OCI-LY7 (cell line): Measurements from ENCODE around the gene HAPLN2. TPM values are rescaled to one million over a fixed set of nuclear protein-coding genes. Genes with fewer than 3 reads are reported as not detected.

ENCODE experiments used
- BruUV-seq: library from RNA; stranded (reverse); fragments of 400-500 nt; replicated peaks from 2 replicates; lab custom pipeline; 2021; lab: Mats Ljungman, UMichigan
- CTCF ChIA-PET: fragments of 300-600 bp; sonication (Branson Sonifier 250); formaldehyde crosslinking; loops from one replicate; lab custom pipeline; 2022; ENCODE audit warnings: antibody characterized with exemption; ENCODE audit not compliant: unreplicated experiment; lab: Charles Lee
- POLR2A ChIA-PET: fragments of 300-600 bp; sonication (Branson Sonifier 250); formaldehyde crosslinking; loops from one replicate; lab custom pipeline; 2022; ENCODE audit warnings: antibody characterized with exemption; lab: Charles Lee
- DNase-seq: peaks from one replicate; pipeline ENCODE4 v3.0.0-alpha.2; 2015; ENCODE audit warnings: low spot score
- H2AFZ ChIP-seq: fragments of 200-600 bp; sonication (generic), shearing (Covaris generic); 2 replicates; pipeline ENCODE4 v1.6.1; 2014; ENCODE audit warnings: mild to moderate bottlenecking, antibody characterized with exemption, low read length, moderate library complexity
- H3K27ac ChIP-seq: fragments of 200-600 bp; sonication (generic); 2 replicates; pipeline ENCODE4 v1.5.1; 2014; ENCODE audit warnings: mixed run types, low read depth, mild to moderate bottlenecking, moderate library complexity, low read length, inconsistent platforms; ENCODE audit not compliant: poor library complexity, severe bottlenecking
- H3K36me3 ChIP-seq: fragments of 200-600 bp; sonication (generic); 2 replicates; pipeline ENCODE4 v1.6.1; 2014; ENCODE audit warnings: mild to moderate bottlenecking, antibody characterized with exemption, low read length, moderate library complexity, mixed read lengths; ENCODE audit not compliant: insufficient read depth
- H3K4me1 ChIP-seq: fragments of 200-600 bp; sonication (generic); 2 replicates; pipeline ENCODE4 v1.5.1; 2014; ENCODE audit warnings: mild to moderate bottlenecking, low read length; ENCODE audit not compliant: insufficient read depth, poor library complexity, severe bottlenecking
- H3K4me2 ChIP-seq: fragments of 200-600 bp; sonication (generic); 2 replicates; pipeline ENCODE4 v1.6.1; 2014; ENCODE audit warnings: mild to moderate bottlenecking, low read length
- H3K4me3 ChIP-seq: fragments of 200-600 bp; sonication (generic); 2 replicates; pipeline ENCODE4 v1.5.1; 2014; ENCODE audit warnings: mild to moderate bottlenecking, low read depth, low read length; ENCODE audit not compliant: poor library complexity, severe bottlenecking
- H3K79me2 ChIP-seq: fragments of 200-600 bp; sonication (generic); 2 replicates; pipeline ENCODE4 v1.6.1; 2016; ENCODE audit warnings: low read depth, mild to moderate bottlenecking, low read length, moderate library complexity, mixed read lengths; ENCODE audit not compliant: insufficient read depth
- H3K9me2 ChIP-seq: fragments of 200-600 bp; sonication (generic); 2 replicates; pipeline ENCODE4 v1.6.1; 2016; ENCODE audit warnings: mild to moderate bottlenecking, low read length, mixed read lengths; ENCODE audit not compliant: insufficient read depth
- H3K9me3 ChIP-seq: fragments of 200-600 bp; sonication (generic); 2 replicates; pipeline ENCODE4 v1.6.1; 2014; ENCODE audit warnings: mild to moderate bottlenecking, mixed run types, low read length, mixed read lengths
- H4K20me1 ChIP-seq: fragments of 200-600 bp; sonication (generic); 2 replicates; pipeline ENCODE4 v1.6.1; 2014; ENCODE audit warnings: mild to moderate bottlenecking, antibody characterized with exemption, low read length, moderate library complexity, mixed read lengths; ENCODE audit not compliant: insufficient read depth
- CTCF ChIP-seq: fragments of 200-600 bp; sonication (generic); conservative IDR thresholded peaks from 2 replicates; pipeline ENCODE4 v1.5.1; 2014; ENCODE audit warnings: mild to moderate bottlenecking, antibody characterized with exemption, low read length, moderate library complexity, mixed read lengths
- EZH2phosphoT487 ChIP-seq: fragments of 200-600 bp; sonication (generic); IDR thresholded peaks from 2 replicates; pipeline ENCODE4 v1.6.1; 2018; ENCODE audit warnings: low read depth, borderline replicate concordance, mild to moderate bottlenecking, mixed run types, antibody characterized with exemption, low read length, moderate library complexity, mixed read lengths
- intact Hi-C: fragments of 100-400 bp; cut with micrococcal nuclease; formaldehyde crosslinking; loops from one replicate; pipeline ENCODE4 v1.10.0; 2022; ENCODE audit not compliant: unreplicated experiment
- total RNA-seq, 2 experiments: library from RNA; depleted of rRNA in 1 of 2; stranded (reverse); fragments of >200 nt in 1 of 2; shearing (Covaris generic) in 1 of 2; gene quantifications; 2 replicates each; pipeline ENCODE4 v1.2.3, GENCODE V29; 2014 to 2022

The HAPLN2 gene
- total RNA-seq, 2 experiments from 2014 or later, result 0.41 to 1.1 TPM

GRCh38 chr1:156658945-156659574 is 39.8 kb downstream of the HAPLN2 start:
- POLR2A ChIA-PET, result interaction anchor here (0.5 to 0.9 kb wide), 3 partner anchors 32 to 201 kb away, joined by 3 to 11 read pairs (median 4); no protein-coding TSS in a partner anchor
- intact Hi-C loops, result no loop called here
- BruUV-seq, result no TSS peak

GRCh38 chr1:156659661-156659987 is 40.4 kb downstream of the HAPLN2 start:
- no peak overlapping the region for H2AFZ ChIP-seq
- no peaks in the 10 kb centered on the region for H3K79me2 ChIP-seq
- H3K36me3 ChIP-seq, result no peaks in the 10 kb centered on the region
- POLR2A ChIA-PET, result interaction anchor here (0.5 to 0.9 kb wide), 3 partner anchors 32 to 202 kb away, joined by 3 to 11 read pairs (median 4); no protein-coding TSS in a partner anchor
- CTCF ChIA-PET, result interaction anchor here (0.6 kb wide), 1 partner anchor 220 kb away, joined by 3 read pairs; no protein-coding TSS in a partner anchor
- H3K27ac ChIP-seq, result no peak overlapping the region
- H3K9me3 ChIP-seq, result no peaks in the 10 kb centered on the region
- no peak overlapping the region for H3K4me2 ChIP-seq
- no peaks in the 10 kb centered on the region for H3K9me2 ChIP-seq
- TF ChIP-seq EZH2phosphoT487 (no peak), CTCF (no peak)
- H3K4me3 ChIP-seq, result no peak overlapping the region
- no peak for DNase-seq
- H4K20me1 ChIP-seq, result 0 out of 2 replicates have a peak, but pooled peaks cover 4% of the 10 kb centered on the region
- BruUV-seq, result no TSS peak
- intact Hi-C loops, result no loop called here
- H3K4me1 ChIP-seq, result peaks cover 57% of the 10 kb centered on the region

More at GRCh38 chr1:156658945-156659574, 39.8 kb downstream of the HAPLN2 start:
- H3K4me1 ChIP-seq, result peaks cover 51% of the 10 kb centered on the region
- H3K9me3 ChIP-seq, result no peaks in the 10 kb centered on the region
- no peak overlapping the region for H3K4me3 ChIP-seq
- H3K9me2 ChIP-seq, result no peaks in the 10 kb centered on the region
- CTCF ChIA-PET, result interaction anchor here (0.6 to 1.9 kb wide), 3 partner anchors 32 to 219 kb away, joined by 3 to 12 read pairs (median 7); no protein-coding TSS in a partner anchor
- TF ChIP-seq EZH2phosphoT487 (no peak), CTCF (no peak)
- no peak overlapping the region for H2AFZ ChIP-seq
- H4K20me1 ChIP-seq, result no peaks in the 10 kb centered on the region
- H3K4me2 ChIP-seq, result no peak overlapping the region
- no peak overlapping the region for H3K27ac ChIP-seq
- H3K36me3 ChIP-seq, result no peaks in the 10 kb centered on the region
- no peak for DNase-seq
- H3K79me2 ChIP-seq, result no peaks in the 10 kb centered on the region
